Parathyroid adenoma (tissue), 2 donors: ENCODE results near the gene SLC16A9.

Experiments used
- H2AFZ ChIP-seq: fragments of 300-600 bp; sonication (generic); one replicate; pipeline ENCODE4 v1.7.0; 2017; ENCODE audit warnings: antibody characterized with exemption, mild to moderate bottlenecking
- H3K27ac ChIP-seq: fragments of 300-600 bp; sonication (generic); one replicate; pipeline ENCODE4 v1.7.0; 2017
- H3K27me3 ChIP-seq: fragments of 300-600 bp; sonication (generic); one replicate; pipeline ENCODE4 v1.7.0; 2017; ENCODE audit warnings: low read length; ENCODE audit not compliant: control insufficient read depth, insufficient read depth
- H3K36me3 ChIP-seq: fragments of 300-600 bp; sonication (generic); one replicate; pipeline ENCODE4 v1.7.0; 2017; ENCODE audit warnings: low read length; ENCODE audit not compliant: control insufficient read depth, insufficient read depth
- H3K4me1 ChIP-seq: fragments of 300-600 bp; sonication (generic); one replicate; pipeline ENCODE4 v1.7.0; 2017; ENCODE audit warnings: control low read depth
- H3K4me2 ChIP-seq: fragments of 300-600 bp; sonication (generic); one replicate; pipeline ENCODE4 v1.7.0; 2017; ENCODE audit warnings: low read length
- H3K4me3 ChIP-seq: fragments of 300-600 bp; sonication (generic); one replicate; pipeline ENCODE4 v1.7.0; 2017; ENCODE audit warnings: low read depth, low read length
- H3K79me2 ChIP-seq: fragments of 300-600 bp; sonication (generic); one replicate; pipeline ENCODE4 v1.7.0; 2017; ENCODE audit warnings: control low read depth
- H3K9ac ChIP-seq: fragments of 300-600 bp; sonication (generic); one replicate; pipeline ENCODE4 v1.7.0; 2017; ENCODE audit warnings: mild to moderate bottlenecking
- H3K9me3 ChIP-seq: fragments of 300-600 bp; sonication (generic); one replicate; pipeline ENCODE4 v1.7.0; 2017; ENCODE audit warnings: low read length; ENCODE audit not compliant: control insufficient read depth
- CTCF ChIP-seq: fragments of 300-600 bp; sonication (generic); IDR thresholded peaks from one replicate; pipeline ENCODE4 v1.7.0; 2017; ENCODE audit warnings: antibody characterized with exemption, mild to moderate bottlenecking
- donor health status: primary hyperparathyroidism.

The SLC16A9 gene

GRCh38 chr10:59631882-59632807 is 77.5 kb downstream of the SLC16A9 start:
- Histone ChIP-seq H3K4me1 (no peaks in the 10 kb centered on the region), H3K27ac (no peak overlapping the region), H3K36me3 (no peaks in the 10 kb centered on the region), H3K4me2 (no peak overlapping the region), H2AFZ (no peak overlapping the region), H3K4me3 (no peak overlapping the region), H3K9ac (no peak overlapping the region), H3K9me3 (no peaks in the 10 kb centered on the region), H3K27me3 (no peaks in the 10 kb centered on the region), H3K79me2 (no peaks in the 10 kb centered on the region)
- no peak for TF ChIP-seq CTCF

DNA sequence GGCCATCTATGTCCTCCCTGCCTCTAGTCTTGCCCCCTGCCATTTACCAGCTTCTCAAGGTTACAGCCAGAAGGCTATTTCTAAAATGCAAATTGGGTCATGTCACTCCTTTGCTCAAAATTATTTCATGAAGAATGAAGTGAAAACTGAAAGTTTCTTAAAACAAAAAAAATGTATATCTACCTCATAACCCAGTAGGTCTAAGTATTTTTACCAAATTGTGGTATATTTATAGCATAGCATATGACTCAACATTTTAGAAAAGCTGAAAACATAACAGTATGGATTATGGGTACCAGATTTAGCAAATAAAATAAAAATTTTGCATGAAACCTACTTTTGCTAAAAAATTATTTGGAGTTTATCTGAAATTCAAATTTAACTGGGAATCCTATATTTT is 78.4 kb downstream of the SLC16A9 start:
- no peaks in the 10 kb centered on the region for H3K9me3 ChIP-seq
- TF ChIP-seq CTCF: no peak
- H3K9ac ChIP-seq: no peak overlapping the region
- no peaks in the 10 kb centered on the region for H3K36me3 ChIP-seq
- H2AFZ ChIP-seq: no peak overlapping the region
- no peak overlapping the region for H3K4me2 ChIP-seq
- no peak overlapping the region for H3K4me3 ChIP-seq
- H3K79me2 ChIP-seq: no peaks in the 10 kb centered on the region
- H3K27ac ChIP-seq: no peak overlapping the region
- no peaks in the 10 kb centered on the region for H3K27me3 ChIP-seq
- H3K4me1 ChIP-seq: no peaks in the 10 kb centered on the region

DNA sequence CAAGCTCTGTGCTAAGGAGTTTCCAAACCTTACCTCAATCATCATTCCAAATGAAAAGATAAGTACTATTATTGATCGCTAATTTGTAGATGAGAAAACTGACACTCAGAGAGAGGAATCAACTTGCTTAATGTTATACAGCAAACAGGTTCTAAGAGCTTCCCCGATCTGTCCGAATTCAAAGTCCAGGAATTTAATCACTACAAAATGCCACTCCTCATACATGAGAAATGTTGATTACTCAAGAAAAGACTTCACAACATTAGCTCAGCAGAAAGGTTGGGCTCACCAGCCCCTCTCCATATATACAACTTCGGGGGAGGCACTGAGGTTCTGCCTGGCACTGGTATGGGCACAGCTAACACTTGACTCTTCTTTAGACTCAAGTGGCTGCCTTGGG is 80.7 kb downstream of the SLC16A9 start:
- Histone ChIP-seq H3K4me2 (no peak overlapping the region), H3K36me3 (no peaks in the 10 kb centered on the region), H3K27ac (no peak overlapping the region), H3K27me3 (no peaks in the 10 kb centered on the region), H3K4me3 (no peak overlapping the region), H2AFZ (no peak overlapping the region), H3K9me3 (no peaks in the 10 kb centered on the region), H3K79me2 (no peaks in the 10 kb centered on the region), H3K4me1 (no peaks in the 10 kb centered on the region), H3K9ac (no peak overlapping the region)
- no peak for TF ChIP-seq CTCF

GRCh38 chr10:59628456-59628855 is 81.2 kb downstream of the SLC16A9 start:
- H3K27me3 ChIP-seq: no peaks in the 10 kb centered on the region
- H3K4me2 ChIP-seq: no peak overlapping the region
- no peak overlapping the region for H3K9ac ChIP-seq
- H3K27ac ChIP-seq: no peak overlapping the region
- H3K9me3 ChIP-seq: no peaks in the 10 kb centered on the region
- H3K4me3 ChIP-seq: no peak overlapping the region
- no peak for TF ChIP-seq CTCF
- no peaks in the 10 kb centered on the region for H3K36me3 ChIP-seq
- H3K4me1 ChIP-seq: no peaks in the 10 kb centered on the region
- H2AFZ ChIP-seq: no peak overlapping the region
- H3K79me2 ChIP-seq: no peaks in the 10 kb centered on the region
